ENCODE data around the gene RAP1A.

DNA sequence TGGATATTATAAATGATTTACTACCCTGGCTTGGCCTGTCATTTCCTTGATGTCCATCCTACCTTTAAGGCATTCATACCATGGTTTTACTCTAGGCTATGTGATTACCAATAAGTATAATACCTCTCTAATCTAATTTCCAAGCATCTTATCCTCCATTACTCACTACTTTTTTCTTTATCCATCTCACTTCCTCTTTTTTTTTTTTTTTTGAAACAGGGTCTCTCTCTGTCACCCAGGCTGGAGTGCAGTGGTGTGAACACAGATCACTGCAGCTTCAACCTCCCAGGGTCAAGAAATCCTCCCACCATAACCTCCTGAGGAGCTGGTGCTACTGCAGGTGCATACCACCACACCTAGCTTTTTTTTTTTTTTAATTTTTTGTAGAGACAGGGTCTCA lies 79.7 kb downstream of the RAP1A start:
- TF ChIP-seq, protein P1, sequence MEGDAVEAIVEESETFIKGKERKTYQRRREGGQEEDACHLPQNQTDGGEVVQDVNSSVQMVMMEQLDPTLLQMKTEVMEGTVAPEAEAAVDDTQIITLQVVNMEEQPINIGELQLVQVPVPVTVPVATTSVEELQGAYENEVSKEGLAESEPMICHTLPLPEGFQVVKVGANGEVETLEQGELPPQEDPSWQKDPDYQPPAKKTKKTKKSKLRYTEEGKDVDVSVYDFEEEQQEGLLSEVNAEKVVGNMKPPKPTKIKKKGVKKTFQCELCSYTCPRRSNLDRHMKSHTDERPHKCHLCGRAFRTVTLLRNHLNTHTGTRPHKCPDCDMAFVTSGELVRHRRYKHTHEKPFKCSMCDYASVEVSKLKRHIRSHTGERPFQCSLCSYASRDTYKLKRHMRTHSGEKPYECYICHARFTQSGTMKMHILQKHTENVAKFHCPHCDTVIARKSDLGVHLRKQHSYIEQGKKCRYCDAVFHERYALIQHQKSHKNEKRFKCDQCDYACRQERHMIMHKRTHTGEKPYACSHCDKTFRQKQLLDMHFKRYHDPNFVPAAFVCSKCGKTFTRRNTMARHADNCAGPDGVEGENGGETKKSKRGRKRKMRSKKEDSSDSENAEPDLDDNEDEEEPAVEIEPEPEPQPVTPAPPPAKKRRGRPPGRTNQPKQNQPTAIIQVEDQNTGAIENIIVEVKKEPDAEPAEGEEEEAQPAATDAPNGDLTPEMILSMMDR (optimal IDR thresholded peaks at IDR 0.05 in 1 of 3, IDR thresholded peaks at IDR 0.05 in 1 of 3, conservative IDR thresholded peaks at IDR 0.05 in 1 of 3; ENCODE audit: extremely low read depth in 1 of 3, insufficient read depth in 2 of 3, low read length in 3 of 3): no peak
- no peak for TF ChIP-seq EZH2 (IDR thresholded peaks at IDR 0.05; ENCODE audit: low read length)
